Amygdala (tissue), 56 donors: Measurements from ENCODE around the gene HAVCR2.
A peak's percentile ranks its signal among the peaks of the same experiment; 100 is the strongest.

Source experiments
- DNase-seq, 56 donors: peaks; one replicate each; lab custom pipeline; 2025; lab: John Stamatoyannopoulos, UW

HAVCR2 gene

GRCh38 chr5:157108976-157109375 is at the start of gene HAVCR2:
TSS of gene HAVCR2 (minus strand) at chr5:157109044. CDS start at chr5:157108983, 61 bp downstream.
- peak in 35 of 56 donors; percentile 1 to 73 (median 23) for DNase-seq

GRCh38 chr5:157157293-157157891 is 48.5 kb upstream of the HAVCR2 start:
- no peak for DNase-seq

DNA sequence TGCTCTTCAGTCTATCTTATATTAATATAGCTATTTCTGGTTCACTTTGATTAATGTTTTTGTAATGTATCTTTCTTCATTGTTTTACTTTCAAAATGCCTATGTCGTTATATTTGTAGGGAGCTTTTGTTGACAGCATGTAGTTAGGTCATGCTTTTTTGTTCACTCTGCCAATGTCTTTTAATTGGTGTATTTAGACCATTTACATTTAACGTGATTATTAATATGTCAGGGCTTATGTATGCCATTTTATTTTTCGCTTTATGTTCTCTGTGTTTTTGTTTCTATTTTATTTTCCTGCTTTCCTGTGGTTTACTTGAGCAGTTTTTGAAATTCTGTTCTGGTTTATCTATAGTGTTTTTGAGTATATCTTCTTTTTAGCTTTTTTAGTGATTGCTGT is 46.5 kb upstream of the HAVCR2 start:
- no peak for DNase-seq

DNA sequence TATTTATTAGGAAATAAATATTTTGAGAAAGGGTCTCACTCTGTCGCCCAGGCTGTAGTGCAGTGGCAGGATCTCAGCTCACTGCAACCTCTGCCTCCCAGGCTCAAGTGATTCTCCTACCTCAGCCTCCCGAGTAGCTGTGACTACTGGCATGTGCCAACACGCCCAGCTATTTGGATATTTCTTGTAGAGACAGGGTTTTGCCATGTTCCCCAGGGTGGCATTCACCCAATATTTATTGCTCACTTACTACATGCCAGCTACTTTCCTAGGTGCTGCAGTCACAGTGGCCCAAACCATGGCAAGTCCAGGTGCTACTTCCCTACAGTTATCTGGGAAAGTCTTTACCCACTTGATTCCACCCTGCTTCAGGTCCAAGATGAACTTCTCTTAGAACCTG is 42.2 kb upstream of the HAVCR2 start:
- no peak for DNase-seq

DNA sequence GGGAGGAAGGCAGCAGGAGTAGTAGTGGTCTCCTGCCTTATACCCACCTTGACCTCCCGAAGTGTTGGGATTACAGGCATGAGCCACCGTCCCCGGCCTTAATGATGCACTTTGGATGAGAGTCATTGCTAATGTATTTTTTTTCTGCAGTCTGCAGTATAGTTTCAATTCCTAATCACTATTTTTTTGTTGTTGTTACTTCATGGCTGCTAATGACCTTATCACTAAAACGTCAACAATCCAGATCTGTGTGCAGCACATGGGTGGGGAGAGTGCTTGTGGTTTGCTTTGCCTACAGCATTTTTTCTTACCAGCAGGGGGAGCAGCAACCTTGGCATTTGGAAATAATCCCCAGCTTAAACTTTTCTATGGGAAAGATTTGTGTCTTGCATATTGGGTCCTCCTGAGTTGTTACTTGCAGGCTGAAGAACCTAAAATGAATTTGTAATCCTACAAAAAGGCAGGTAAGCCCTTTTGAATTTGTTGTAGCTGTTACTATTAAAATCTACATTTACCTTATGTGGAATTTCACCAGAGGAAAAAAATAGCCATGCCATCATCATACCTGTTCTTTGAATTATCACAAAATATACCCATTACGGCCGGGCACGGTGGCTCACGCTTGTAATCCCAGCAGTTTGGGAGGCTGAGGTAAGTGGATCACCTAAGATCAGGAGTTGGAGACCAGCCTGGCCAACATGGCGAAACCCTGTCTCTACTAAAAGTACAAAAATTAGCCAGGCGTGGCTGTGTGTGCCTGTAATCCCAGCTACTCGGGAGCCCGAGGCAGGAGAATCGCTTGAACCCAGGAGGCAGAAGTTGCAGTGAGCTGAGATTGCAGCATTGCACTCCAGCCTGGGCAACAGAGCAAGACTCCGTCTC is 40.1 kb upstream of the HAVCR2 start:
- peak in 43 of 56 donors; percentile 1 to 83 (median 26) for DNase-seq

DNA sequence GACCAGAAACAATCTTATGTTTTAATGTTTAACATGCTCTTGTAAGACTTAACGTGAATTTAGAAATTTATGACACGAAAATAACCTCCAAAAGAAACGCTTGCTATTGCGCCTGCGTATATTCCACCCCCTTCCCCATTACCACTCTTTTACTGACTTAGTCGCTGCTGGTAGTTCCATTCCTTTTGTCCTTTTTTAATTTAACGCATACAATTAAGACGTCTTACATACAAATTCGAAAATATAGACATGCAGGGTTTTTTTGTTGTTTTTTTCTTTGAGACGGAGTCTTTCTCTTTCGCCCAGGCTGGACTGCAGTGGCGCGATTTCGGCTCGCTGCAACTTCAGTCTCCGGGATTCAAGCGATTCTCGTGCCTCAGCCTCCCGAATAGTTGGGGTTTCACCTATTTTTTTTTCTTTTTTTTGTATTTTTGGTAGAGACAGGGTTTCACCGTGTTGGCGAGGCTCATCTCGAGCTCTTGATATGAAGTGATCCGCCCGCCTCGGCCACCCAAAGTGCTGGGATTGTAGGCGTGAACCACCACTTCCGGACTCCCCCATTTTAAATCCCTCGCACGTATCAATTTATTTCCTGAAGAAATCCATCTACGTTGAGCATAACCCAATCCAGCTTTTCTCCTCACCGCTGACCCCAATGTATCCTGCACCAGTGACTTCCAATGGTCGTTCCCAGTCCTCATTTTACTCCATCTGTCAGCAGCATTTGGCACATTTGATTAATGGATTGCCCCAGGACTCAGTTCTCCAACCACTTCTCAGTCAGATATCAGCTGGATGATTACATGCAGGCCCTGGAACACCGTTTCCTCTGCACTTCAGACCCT is 34.5 kb upstream of the HAVCR2 start:
- DNase-seq, result peak in 46 of 56 donors; percentile 4 to 78 (median 35)

DNA sequence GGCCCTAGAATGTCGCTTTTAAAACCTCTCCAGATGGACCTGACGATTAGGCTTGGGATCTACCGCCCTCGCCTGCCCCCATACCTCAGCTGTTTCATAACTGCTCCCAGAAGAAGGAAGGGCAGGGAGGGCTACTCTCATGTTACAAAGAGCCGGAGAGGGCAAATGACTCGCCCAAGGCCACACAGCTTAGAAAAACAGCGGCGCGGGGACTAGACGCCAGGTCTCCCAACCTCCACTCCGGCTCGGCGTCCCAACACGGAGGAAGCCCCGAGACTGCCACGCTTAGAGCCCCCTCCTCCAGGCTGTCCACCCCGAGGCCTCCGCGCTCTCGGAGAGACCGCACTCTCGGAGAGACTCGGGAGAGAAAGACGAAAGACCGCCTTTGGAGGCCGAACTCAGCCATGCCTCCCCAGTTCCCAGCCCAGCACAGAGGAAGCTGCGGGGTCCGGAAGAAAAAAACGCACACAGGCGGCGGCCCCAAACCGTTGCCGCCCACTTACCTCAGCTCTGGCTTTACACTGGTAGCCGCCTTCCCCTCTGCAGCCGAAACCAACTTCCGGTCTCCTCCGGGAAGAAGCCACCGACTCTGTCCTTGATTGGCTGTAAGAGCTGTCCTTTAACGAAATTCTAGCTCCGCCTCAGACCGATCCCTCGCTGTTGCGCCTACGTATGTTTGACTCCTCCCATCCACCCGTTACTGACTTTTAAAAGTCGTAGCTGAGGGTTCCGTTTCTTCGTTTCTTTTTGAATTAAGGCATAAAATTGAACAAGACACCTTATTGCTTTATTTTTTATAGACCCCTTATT is 33.7 kb upstream of the HAVCR2 start, which contains the start of gene MED7:
MED7 (minus strand) TSS at position 549 of the 810 bp plus-strand sequence. CDS start 3,434 bp downstream, outside the sequence.
- peak; percentile 7 to 97 (median 89) for DNase-seq

- no peak for DNase-seq
Observed at GRCh38 chr5:157137691-157138090, 28.8 kb upstream of the HAVCR2 start.

DNA sequence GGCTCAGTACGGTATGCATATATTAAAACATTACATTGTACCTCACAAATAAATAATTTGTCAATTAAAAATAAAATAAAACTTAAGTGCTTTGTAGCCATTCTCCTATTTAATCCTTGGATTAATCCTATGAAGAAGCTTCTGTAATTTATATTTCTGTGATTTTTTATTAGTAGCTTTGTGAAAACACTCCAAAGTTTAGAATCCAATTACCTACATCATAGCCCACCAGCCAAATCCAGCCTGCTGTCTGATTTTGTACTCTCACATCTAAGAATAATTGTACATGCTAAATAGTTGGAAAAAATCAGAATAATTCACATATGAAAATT is 23.4 kb upstream of the HAVCR2 start:
- DNase-seq, result no peak

DNA sequence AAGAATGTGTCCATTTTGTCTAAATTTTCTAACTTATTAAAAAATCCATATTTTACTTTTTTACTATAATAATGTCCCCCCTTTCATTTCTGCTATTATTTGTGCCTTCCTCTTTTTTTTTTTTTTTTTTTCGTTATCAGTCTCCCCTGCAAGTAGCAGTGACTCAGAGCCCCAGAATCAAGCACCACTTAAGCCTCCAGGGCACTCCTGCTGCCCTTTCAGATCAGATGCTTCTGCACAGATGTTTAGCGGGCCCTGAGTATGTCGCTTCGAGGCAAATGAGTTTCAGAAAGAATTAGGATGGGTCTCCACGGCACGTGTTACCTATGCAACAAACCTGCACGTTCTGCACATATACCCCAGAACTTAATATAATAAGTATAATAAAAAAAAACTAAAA is 22.1 kb upstream of the HAVCR2 start:
- no peak for DNase-seq

DNA sequence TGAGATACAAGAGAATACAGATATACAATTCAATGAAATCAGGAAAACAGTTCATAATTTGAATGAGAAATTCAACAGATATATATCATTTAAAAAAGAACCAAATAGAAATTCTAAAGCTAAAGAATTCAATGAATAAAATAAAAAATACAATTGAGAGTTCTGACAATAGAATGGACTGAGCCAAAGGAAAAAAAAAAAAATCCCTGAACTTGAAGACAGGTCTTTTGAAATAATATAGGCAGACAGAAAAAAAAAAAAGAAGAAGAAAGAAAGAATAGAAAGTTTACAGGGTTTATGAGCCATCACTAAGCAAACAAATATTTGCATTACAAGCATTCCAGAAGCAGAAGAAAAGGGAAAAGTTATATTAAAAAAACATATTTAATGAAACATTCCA is 12.9 kb upstream of the HAVCR2 start:
- no peak for DNase-seq

- DNase-seq, result no peak
Observed at GRCh38 chr5:157120102-157120501, 11.3 kb upstream of the HAVCR2 start.

GRCh38 chr5:157116483-157116954 is 7.7 kb upstream of the HAVCR2 start:
- DNase-seq, result no peak

DNA sequence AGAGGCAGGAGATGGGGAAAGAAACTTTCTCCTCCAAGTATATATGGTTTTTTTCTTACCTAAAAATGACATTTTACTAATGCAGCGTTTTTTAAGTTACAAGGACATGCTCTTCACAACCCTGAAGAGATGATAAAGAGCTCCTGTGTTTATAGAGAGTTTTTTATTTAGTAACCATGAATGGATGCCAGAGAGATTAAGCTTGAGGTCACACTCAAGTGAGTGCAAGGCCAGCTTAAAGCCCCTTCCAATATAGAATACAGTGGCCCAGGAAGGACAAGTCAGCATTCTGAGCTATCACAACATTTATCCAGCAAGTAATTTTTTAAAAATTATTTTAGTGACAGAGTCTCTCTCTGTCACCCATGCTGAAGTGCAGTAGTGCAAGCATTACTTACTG is 6.7 kb upstream of the HAVCR2 start:
- DNase-seq, result no peak

DNA sequence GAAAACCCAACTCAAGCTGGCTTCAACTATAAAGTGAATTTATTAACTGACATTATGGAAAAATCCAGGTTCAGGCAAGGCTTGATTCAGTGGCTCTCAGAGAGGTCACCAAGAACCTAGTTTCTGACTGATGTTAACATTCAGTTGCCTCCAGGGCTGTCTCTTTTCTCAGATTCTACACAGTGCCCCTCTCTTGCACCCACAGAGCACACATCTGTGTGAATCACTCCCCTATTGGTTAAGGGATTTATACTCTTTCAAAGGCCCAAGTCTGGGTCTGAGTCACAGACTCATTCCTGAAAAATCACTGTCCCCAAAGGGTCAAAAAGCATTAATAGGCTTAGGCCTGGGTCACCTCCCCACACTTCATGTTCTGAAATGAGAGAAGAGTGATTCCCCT is 6.2 kb upstream of the HAVCR2 start:
- DNase-seq, result no peak

DNA sequence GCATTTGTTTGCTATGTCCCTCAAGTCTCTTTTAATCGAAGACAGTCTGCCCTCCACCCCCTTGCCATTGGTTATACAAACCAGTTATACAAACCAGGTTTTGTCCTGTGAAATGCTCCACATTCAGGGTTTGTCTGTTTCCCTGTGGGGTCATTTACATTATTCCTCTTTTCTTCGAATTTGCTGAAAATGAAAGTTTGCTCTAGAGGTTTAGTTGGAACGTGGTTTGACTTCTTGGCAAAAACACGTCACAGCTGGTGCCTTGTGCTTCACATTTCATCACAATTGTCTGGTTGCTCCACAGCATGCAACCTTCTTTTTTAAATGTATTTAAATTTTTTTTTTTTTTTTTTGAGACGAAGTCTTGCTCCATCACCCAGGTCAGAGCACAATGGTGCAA is 4.2 kb upstream of the HAVCR2 start:
- no peak for DNase-seq

GRCh38 chr5:157109744-157110143 is 900 bp upstream of the HAVCR2 start:
- no peak for DNase-seq

DNA sequence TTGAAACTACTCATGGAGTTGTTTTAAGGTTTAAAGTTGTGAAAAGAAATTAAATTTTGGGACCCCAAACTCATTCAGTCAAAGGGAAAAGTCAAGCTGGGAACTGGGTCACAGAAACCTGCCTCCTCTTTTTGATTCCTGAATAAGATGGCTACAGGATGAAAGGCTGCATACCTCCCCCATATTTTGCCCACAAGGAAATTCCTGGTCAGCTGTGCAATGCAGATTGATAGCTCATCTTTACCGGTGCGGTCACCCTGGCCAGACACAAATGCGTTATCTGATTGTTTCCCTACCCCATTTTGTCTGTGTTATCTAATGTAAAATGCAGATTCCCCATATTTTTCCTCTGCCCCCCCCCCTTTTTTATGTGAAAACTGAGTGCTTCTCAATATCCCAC is 1.3 kb downstream of the HAVCR2 start:
- DNase-seq, result no peak

DNA sequence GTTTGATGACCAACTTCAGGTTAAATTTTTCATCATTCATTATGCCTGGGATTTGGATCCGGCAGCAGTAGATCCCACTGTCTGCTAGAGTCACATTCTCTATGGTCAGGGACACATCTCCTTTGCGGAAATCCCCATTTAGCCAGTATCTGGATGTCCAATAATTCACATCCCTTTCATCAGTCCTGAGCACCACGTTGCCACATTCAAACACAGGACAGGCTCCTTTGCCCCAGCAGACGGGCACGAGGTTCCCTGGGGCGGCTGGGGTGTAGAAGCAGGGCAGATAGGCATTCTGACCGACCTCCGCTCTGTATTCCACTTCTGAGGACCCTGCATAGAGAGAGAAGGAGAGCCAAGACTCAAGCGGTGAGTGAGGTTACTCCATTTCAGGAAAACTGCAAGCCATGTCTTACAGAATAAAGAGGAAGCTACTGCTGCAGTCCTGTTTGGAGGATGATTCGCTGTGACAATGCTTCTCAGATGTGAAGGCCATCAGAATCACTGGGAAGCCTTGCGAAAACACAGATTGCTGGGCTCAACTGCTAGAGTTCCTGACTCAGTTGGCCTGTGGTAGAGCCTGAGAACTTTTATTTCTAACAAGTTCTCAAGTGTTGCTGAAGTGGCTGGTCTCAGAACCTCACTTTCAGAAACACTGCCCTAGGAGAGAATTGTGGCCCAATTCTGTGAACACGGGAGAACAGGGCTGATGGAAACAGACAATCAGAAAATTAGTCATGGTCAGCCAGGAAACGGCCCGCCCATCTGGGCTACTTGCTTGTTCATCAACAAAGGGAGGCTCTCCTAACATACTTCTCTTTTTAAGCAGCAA is 2.0 kb downstream of the HAVCR2 start:
- DNase-seq, result peak in 1 of 56 donors; percentile 20
